ENCODE data around the gene TSR3.

DNA sequence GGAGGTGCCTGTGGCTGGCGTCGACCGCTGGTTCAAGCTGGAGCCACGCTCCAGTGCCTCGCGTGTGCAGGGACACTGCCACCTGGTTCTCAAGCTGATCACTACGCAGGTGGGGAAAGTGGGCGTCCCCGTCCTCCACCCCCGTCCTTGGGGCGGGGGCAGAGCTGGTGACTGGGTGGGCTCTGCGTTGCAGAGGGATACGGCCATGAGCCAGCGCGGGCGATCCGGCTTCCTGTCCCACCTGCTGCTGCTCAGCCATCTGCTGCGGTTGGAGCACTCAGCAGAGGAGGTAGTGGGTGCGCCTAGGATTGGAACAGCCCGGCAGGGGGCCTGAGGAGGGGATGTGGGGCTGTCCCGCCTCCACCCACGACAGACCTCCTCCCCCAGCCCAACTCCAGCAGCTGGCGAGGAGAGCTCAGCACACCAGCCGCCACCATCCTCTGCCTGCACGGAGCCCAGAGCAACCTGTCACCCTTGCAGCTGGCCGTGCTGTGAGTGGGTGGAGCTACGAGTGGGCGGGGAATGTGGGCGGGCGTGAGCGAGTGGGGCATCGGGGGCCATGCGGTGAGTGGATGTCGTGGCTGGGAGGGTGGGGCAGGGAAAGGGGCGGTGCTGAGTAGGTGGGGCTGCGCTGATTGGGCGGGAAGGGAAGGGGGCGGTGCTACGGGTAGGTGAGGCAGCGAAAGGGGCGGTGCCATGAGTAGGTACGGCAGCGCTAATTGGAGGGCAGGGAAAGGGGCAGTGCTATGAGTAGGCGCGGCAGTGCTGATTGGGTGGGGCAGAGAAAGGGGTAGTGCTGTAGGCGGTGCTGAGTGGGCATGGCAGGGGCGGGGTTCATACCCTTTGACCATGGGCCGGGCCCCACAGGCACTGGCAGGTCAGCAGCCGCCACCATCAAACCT is 8.9 kb downstream of the TSR3 start:
- TF ChIP-seq, protein P1, sequence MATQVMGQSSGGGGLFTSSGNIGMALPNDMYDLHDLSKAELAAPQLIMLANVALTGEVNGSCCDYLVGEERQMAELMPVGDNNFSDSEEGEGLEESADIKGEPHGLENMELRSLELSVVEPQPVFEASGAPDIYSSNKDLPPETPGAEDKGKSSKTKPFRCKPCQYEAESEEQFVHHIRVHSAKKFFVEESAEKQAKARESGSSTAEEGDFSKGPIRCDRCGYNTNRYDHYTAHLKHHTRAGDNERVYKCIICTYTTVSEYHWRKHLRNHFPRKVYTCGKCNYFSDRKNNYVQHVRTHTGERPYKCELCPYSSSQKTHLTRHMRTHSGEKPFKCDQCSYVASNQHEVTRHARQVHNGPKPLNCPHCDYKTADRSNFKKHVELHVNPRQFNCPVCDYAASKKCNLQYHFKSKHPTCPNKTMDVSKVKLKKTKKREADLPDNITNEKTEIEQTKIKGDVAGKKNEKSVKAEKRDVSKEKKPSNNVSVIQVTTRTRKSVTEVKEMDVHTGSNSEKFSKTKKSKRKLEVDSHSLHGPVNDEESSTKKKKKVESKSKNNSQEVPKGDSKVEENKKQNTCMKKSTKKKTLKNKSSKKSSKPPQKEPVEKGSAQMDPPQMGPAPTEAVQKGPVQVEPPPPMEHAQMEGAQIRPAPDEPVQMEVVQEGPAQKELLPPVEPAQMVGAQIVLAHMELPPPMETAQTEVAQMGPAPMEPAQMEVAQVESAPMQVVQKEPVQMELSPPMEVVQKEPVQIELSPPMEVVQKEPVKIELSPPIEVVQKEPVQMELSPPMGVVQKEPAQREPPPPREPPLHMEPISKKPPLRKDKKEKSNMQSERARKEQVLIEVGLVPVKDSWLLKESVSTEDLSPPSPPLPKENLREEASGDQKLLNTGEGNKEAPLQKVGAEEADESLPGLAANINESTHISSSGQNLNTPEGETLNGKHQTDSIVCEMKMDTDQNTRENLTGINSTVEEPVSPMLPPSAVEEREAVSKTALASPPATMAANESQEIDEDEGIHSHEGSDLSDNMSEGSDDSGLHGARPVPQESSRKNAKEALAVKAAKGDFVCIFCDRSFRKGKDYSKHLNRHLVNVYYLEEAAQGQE (IDR thresholded peaks at IDR 0.05; ENCODE audit: insufficient replicate concordance, low read depth) = no peak
- TF ChIP-seq, protein P2, sequence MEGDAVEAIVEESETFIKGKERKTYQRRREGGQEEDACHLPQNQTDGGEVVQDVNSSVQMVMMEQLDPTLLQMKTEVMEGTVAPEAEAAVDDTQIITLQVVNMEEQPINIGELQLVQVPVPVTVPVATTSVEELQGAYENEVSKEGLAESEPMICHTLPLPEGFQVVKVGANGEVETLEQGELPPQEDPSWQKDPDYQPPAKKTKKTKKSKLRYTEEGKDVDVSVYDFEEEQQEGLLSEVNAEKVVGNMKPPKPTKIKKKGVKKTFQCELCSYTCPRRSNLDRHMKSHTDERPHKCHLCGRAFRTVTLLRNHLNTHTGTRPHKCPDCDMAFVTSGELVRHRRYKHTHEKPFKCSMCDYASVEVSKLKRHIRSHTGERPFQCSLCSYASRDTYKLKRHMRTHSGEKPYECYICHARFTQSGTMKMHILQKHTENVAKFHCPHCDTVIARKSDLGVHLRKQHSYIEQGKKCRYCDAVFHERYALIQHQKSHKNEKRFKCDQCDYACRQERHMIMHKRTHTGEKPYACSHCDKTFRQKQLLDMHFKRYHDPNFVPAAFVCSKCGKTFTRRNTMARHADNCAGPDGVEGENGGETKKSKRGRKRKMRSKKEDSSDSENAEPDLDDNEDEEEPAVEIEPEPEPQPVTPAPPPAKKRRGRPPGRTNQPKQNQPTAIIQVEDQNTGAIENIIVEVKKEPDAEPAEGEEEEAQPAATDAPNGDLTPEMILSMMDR (IDR thresholded peaks at IDR 0.05; ENCODE audit: insufficient read depth, low read length) = no peak

All from HL-60 (cell line).